Keratinocyte (primary cell): Measurements from ENCODE around the gene PRDX5. TPM values are rescaled to one million over a fixed set of nuclear protein-coding genes. Genes with fewer than 3 reads are reported as not detected.

ENCODE experiments used
- DNase-seq: peaks from one replicate; pipeline ENCODE4 v3.0.0-alpha.2; 2011; ENCODE audit warnings: low read depth, missing footprints, low spot score
- FAIRE-seq: peaks from 2 replicates; lab custom pipeline; 2011; peaks lifted over from hg19 to GRCh38; lab: Jason Lieb, UNC
- H2AFZ ChIP-seq: 2 replicates; pipeline ENCODE4 v1.6.0; 2012; ENCODE audit warnings: low read length, control low read depth, inconsistent platforms; ENCODE audit not compliant: control insufficient read depth
- H3K27ac ChIP-seq: 2 replicates; pipeline ENCODE4 v1.5.1; 2011; ENCODE audit warnings: low read length; ENCODE audit not compliant: control insufficient read depth, insufficient read depth
- H3K27me3 ChIP-seq: 3 replicates; pipeline ENCODE4 v1.6.0; 2011; ENCODE audit warnings: low read length; ENCODE audit not compliant: control insufficient read depth, insufficient read depth; ENCODE audit errors: extremely low read depth
- H3K36me3 ChIP-seq, 2 experiments: 2 replicates in 1 of 2; 3 replicates in 1 of 2; pipeline ENCODE4 v1.5.1; 2011; ENCODE audit warnings: low read length in 2 of 2, mild to moderate bottlenecking in 1 of 2; ENCODE audit not compliant: control insufficient read depth in 2 of 2, insufficient read depth in 2 of 2; ENCODE audit errors: extremely low read depth in 1 of 2
- H3K4me1 ChIP-seq: 3 replicates; pipeline ENCODE4 v1.5.1; 2011; ENCODE audit warnings: low read length; ENCODE audit not compliant: control insufficient read depth, insufficient read depth; ENCODE audit errors: extremely low read depth
- H3K4me2 ChIP-seq: 3 replicates; pipeline ENCODE4 v1.6.0; 2011; ENCODE audit warnings: low read depth, low read length; ENCODE audit not compliant: control insufficient read depth, insufficient read depth; ENCODE audit errors: extremely low read depth
- H3K4me3 ChIP-seq, 3 experiments: fragments of 200-600 bp in 1 of 3; sonication (generic) in 1 of 3; 2 replicates in 2 of 3; 3 replicates in 1 of 3; pipeline ENCODE4 v1.5.1; 2011 to 2016; ENCODE audit warnings: low read length in 3 of 3, mild to moderate bottlenecking in 3 of 3, control low read depth in 2 of 3, inconsistent platforms in 1 of 3, low read depth in 1 of 3, mixed read lengths in 1 of 3, mixed run types in 1 of 3, moderate library complexity in 1 of 3; ENCODE audit not compliant: control insufficient read depth in 2 of 3, insufficient read depth in 2 of 3; ENCODE audit errors: extremely low read depth in 1 of 3
- H3K79me2 ChIP-seq: 2 replicates; pipeline ENCODE4 v1.6.0; 2012; ENCODE audit warnings: low read length; ENCODE audit not compliant: control insufficient read depth, insufficient read depth
- H3K9ac ChIP-seq: 3 replicates; pipeline ENCODE4 v1.6.0; 2011; ENCODE audit warnings: low read length; ENCODE audit not compliant: control insufficient read depth, insufficient read depth; ENCODE audit errors: extremely low read depth
- H3K9me1 ChIP-seq: 3 replicates; pipeline ENCODE4 v1.6.0; 2011; ENCODE audit warnings: low read length; ENCODE audit not compliant: control insufficient read depth, insufficient read depth; ENCODE audit errors: extremely low read depth
- H3K9me3 ChIP-seq: 2 replicates; pipeline ENCODE4 v1.5.1; 2012; ENCODE audit warnings: low read depth, low read length; ENCODE audit not compliant: control insufficient read depth
- H4K20me1 ChIP-seq: 3 replicates; pipeline ENCODE4 v1.6.0; 2011; ENCODE audit warnings: low read length; ENCODE audit not compliant: control insufficient read depth, insufficient read depth; ENCODE audit errors: extremely low read depth
- CTCF ChIP-seq, 3 experiments: IDR thresholded peaks in 1 of 3; conservative IDR thresholded peaks in 1 of 3; optimal IDR thresholded peaks in 1 of 3; 2 replicates in 2 of 3; 3 replicates in 1 of 3; pipeline versions ENCODE3 to v1.5.1; 2011; ENCODE audit warnings: low read length in 3 of 3, mild to moderate bottlenecking in 3 of 3, moderate library complexity in 2 of 3, control low read depth in 1 of 3, inconsistent platforms in 1 of 3; ENCODE audit not compliant: insufficient read depth in 2 of 3; ENCODE audit errors: extremely low read depth in 1 of 3
- EZH2 ChIP-seq: IDR thresholded peaks from one replicate; pipeline ENCODE4 v1.6.1; 2012; ENCODE audit warnings: inconsistent platforms, mild to moderate bottlenecking, low read length, moderate library complexity
- dilution Hi-C: fragments of 300-500 bp; cut with MboI; formaldehyde crosslinking; loops from one replicate; pipeline ENCODE4 v1.7.0; 2020; ENCODE audit warnings: low sequenced_read_pairs; ENCODE audit not compliant: extremely low pct_ligation_motif_present
- polyA plus RNA-seq, 5 experiments: library from polyadenylated mRNA; depleted of rRNA in 3 of 5; stranded (reverse) in 3 of 5; stranded (forward) in 1 of 5; unstranded in 1 of 5; fragments of >200 nt; gene quantifications; 1 replicate in 1 of 5; 2 replicates in 3 of 5; 3 replicates in 1 of 5; pipeline versions ENCODE4 v1.2.1 to v1.2.3, GENCODE V29; 2011 to 2012; ENCODE audit warnings: missing spikeins in 2 of 5, low read depth in 1 of 5, low replicate concordance in 1 of 5

The PRDX5 gene
- polyA plus RNA-seq, 1 donor (not counting 4 experiments of a cell fraction or from before 2014, with no cell fraction given), result 590 TPM

- Histone ChIP-seq H3K9me1 (no peaks in the 10 kb centered on the region), H3K9me3 (no peaks in the 10 kb centered on the region), H2AFZ (no peak overlapping the region), H3K4me1 (peaks cover 31% of the 10 kb centered on the region), H3K27ac (no peak overlapping the region), H3K9ac (no peak overlapping the region), H4K20me1 (no peaks in the 10 kb centered on the region), H3K4me3 (no peak overlapping the region), H3K79me2 (peaks cover 19% of the 10 kb centered on the region), H3K36me3 (no peaks in the 10 kb centered on the region), H3K4me2 (peak overlapping the region; percentile 92), H3K27me3 (peaks cover 23% of the 10 kb centered on the region)
- DNase-seq (no peak), FAIRE-seq (no peak)
- dilution Hi-C loops, result no loop called here
- TF ChIP-seq CTCF (optimal IDR thresholded peaks at IDR 0.05 in 1 of 3, IDR thresholded peaks at IDR 0.05 in 1 of 3, conservative IDR thresholded peaks at IDR 0.05 in 1 of 3; ENCODE audit: extremely low read depth in 1 of 3, insufficient read depth in 2 of 3, low read length in 3 of 3), result no peak
- TF ChIP-seq EZH2, result no peak
Observed at GRCh38 chr11:64303109-64304031, 14.6 kb upstream of the PRDX5 start.

DNA sequence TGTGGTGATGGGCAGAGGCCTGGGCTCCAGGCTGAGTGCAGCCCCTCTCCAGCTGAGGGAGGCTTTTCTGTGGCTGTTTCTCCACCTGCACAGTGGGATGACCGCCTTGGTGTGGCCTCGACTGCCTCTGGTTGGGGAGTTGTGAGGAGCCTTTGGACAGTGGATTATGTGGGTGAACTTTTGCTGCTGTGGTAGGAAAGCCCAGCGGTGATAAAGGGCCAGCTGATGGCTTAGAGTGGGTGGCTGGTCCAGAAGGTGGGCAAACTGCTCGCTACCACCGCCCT lies 13.9 kb upstream of the PRDX5 start:
- H3K4me3 ChIP-seq, result peak overlapping the region in 1 of 3 experiments; percentile 78
- dilution Hi-C loops, result no loop called here
- H2AFZ ChIP-seq, result no peak overlapping the region
- peak overlapping the region; percentile 92 for H3K4me2 ChIP-seq
- H3K9me1 ChIP-seq, result no peaks in the 10 kb centered on the region
- H3K4me1 ChIP-seq, result peaks cover 31% of the 10 kb centered on the region
- no peaks in the 10 kb centered on the region for H3K36me3 ChIP-seq
- H4K20me1 ChIP-seq, result no peaks in the 10 kb centered on the region
- no peak overlapping the region for H3K27ac ChIP-seq
- no peak for DNase-seq
- H3K9me3 ChIP-seq, result no peaks in the 10 kb centered on the region
- peaks cover 19% of the 10 kb centered on the region for H3K79me2 ChIP-seq
- TF ChIP-seq EZH2, result no peak
- no peak for TF ChIP-seq CTCF (optimal IDR thresholded peaks at IDR 0.05 in 1 of 3, IDR thresholded peaks at IDR 0.05 in 1 of 3, conservative IDR thresholded peaks at IDR 0.05 in 1 of 3; ENCODE audit: extremely low read depth in 1 of 3, insufficient read depth in 2 of 3, low read length in 3 of 3)
- H3K9ac ChIP-seq, result peak overlapping the region; percentile 80
- peaks cover 20% of the 10 kb centered on the region for H3K27me3 ChIP-seq
- FAIRE-seq, result no peak
